ENCODE measurements around the gene TRIM63.

TRIM63 gene

GRCh38 chr1:26090893-26091292 is 23.5 kb upstream of the TRIM63 start:
- no peak for DNase-seq (ENCODE audit: low read depth)
- TF ChIP-seq MYC (IDR thresholded peaks at IDR 0.05; ENCODE audit: low read depth, low read length): no peak
- TF ChIP-seq CTCF (IDR thresholded peaks at IDR 0.05; ENCODE audit: low read depth, low read length): no peak
- no peak for TF ChIP-seq POLR2A (IDR thresholded peaks at IDR 0.05; ENCODE audit: extremely low read depth, insufficient read length)
- no peak for TF ChIP-seq MAX (IDR thresholded peaks at IDR 0.05; ENCODE audit: low read depth, low read length)
- no peak overlapping the region for H3K4me3 ChIP-seq (ENCODE audit: low read depth, low read length)

GRCh38 chr1:26089125-26089524 is 21.7 kb upstream of the TRIM63 start:
- TF ChIP-seq MYC (IDR thresholded peaks at IDR 0.05; ENCODE audit: low read depth, low read length): no peak
- no peak for TF ChIP-seq POLR2A (IDR thresholded peaks at IDR 0.05; ENCODE audit: extremely low read depth, insufficient read length)
- no peak for TF ChIP-seq CTCF (IDR thresholded peaks at IDR 0.05; ENCODE audit: low read depth, low read length)
- TF ChIP-seq MAX (IDR thresholded peaks at IDR 0.05; ENCODE audit: low read depth, low read length): no peak
- no peak for DNase-seq (ENCODE audit: low read depth)
- no peak overlapping the region for H3K4me3 ChIP-seq (ENCODE audit: low read depth, low read length)

GRCh38 chr1:26084844-26085243 is 17.4 kb upstream of the TRIM63 start:
- no peak overlapping the region for H3K4me3 ChIP-seq (ENCODE audit: low read depth, low read length)
- no peak for TF ChIP-seq MAX (IDR thresholded peaks at IDR 0.05; ENCODE audit: low read depth, low read length)
- no peak for TF ChIP-seq POLR2A (IDR thresholded peaks at IDR 0.05; ENCODE audit: extremely low read depth, insufficient read length)
- no peak for TF ChIP-seq CTCF (IDR thresholded peaks at IDR 0.05; ENCODE audit: low read depth, low read length)
- no peak for TF ChIP-seq MYC (IDR thresholded peaks at IDR 0.05; ENCODE audit: low read depth, low read length)
- no peak for DNase-seq (ENCODE audit: low read depth)

- TF ChIP-seq CTCF (IDR thresholded peaks at IDR 0.05; ENCODE audit: low read depth, low read length) (no peak), POLR2A (IDR thresholded peaks at IDR 0.05; ENCODE audit: extremely low read depth, insufficient read length) (no peak)
- no peak overlapping the region for H3K4me3 ChIP-seq (ENCODE audit: low read depth, low read length)
Observed at GRCh38 chr1:26084091-26084561, 16.7 kb upstream of the TRIM63 start.

GRCh38 chr1:26083208-26083607 is 15.8 kb upstream of the TRIM63 start:
- DNase-seq (ENCODE audit: low read depth): no peak
- H3K4me3 ChIP-seq (ENCODE audit: low read depth, low read length): no peak overlapping the region
- TF ChIP-seq MAX (IDR thresholded peaks at IDR 0.05; ENCODE audit: low read depth, low read length) (no peak), CTCF (IDR thresholded peaks at IDR 0.05; ENCODE audit: low read depth, low read length) (no peak), MYC (IDR thresholded peaks at IDR 0.05; ENCODE audit: low read depth, low read length) (no peak)

More at GRCh38 chr1:26084091-26084561, 16.7 kb upstream of the TRIM63 start:
- DNase-seq (ENCODE audit: low read depth): no peak

GRCh38 chr1:26082020-26082350 is 14.6 kb upstream of the TRIM63 start:
- TF ChIP-seq POLR2A (IDR thresholded peaks at IDR 0.05; ENCODE audit: extremely low read depth, insufficient read length): no peak
- no peak for TF ChIP-seq MAX (IDR thresholded peaks at IDR 0.05; ENCODE audit: low read depth, low read length)
- TF ChIP-seq MYC (IDR thresholded peaks at IDR 0.05; ENCODE audit: low read depth, low read length): no peak
- no peak for TF ChIP-seq CTCF (IDR thresholded peaks at IDR 0.05; ENCODE audit: low read depth, low read length)
- no peak overlapping the region for H3K4me3 ChIP-seq (ENCODE audit: low read depth, low read length)
- no peak for DNase-seq (ENCODE audit: low read depth)
